HG02571 (cell line): ENCODE results near the gene PDLIM4.

Experiments
- ATAC-seq: cut with Tn5 transposase; IDR thresholded peaks from one replicate; pipeline ENCODE4 v1.9.1; 2021; ENCODE audit warnings: mild to moderate bottlenecking, moderate library complexity; ENCODE audit not compliant: unreplicated experiment

Gene PDLIM4

GRCh38 chr5:132251220-132251725, 6.2 kb upstream of the PDLIM4 start:
- ATAC-seq = no peak

- ATAC-seq = no peak
Observed at GRCh38 chr5:132253008-132253441, 4.5 kb upstream of the PDLIM4 start.

GRCh38 chr5:132253452-132254320, 3.8 kb upstream of the PDLIM4 start:
- no peak for ATAC-seq

DNA sequence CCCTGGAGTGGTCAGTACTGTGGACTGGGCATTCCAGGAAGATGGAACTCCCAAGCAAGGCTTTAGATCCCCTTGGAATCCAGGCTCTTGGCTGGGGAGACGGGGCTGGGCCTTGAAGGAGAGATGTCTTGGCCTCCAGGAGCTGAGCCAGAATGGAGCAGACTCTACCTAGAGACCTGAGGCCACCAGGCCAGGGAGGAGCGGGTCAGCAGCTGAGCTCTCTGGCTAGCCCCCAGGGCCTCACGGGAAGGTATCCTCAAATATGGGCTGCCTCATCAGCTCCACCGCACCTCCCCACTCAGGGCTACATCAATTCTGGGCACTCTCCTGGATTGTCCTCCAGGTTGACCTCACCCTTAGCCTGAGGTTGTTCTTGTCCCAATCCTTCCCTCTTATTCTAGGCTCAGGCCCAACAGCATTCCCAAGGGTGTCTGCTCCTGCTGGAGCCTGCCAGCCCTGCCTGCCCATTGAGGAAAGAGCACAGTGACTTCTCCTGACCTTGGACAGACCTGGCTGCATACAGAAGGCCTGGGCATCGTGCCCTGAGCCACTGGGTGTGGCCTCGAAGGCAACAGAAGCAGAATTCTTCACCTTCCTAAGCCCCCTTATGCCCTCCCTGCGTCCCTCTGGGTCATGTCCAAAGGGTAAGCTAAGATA, 3.0 kb upstream of the PDLIM4 start:
- no peak for ATAC-seq

GRCh38 chr5:132256086-132256782, 1.3 kb upstream of the PDLIM4 start:
- no peak for ATAC-seq

DNA sequence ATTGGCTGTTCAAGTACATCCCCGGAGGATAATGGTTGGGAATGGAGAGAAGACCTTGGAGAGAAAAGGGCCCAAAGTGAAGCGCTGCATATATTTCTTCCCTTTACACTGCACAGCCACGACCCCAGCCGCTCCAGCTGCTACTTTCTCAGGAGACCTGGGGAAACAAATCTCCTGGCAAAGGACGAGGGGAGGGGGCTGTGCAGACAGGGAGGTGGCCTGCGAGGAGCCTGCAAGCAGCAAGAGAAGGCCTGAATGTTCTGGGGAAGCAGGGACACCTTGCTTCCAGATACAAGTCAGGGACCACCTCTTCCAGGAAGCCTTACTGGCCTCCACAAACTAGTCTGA, 739 bp upstream of the PDLIM4 start:
- ATAC-seq = no peak

DNA sequence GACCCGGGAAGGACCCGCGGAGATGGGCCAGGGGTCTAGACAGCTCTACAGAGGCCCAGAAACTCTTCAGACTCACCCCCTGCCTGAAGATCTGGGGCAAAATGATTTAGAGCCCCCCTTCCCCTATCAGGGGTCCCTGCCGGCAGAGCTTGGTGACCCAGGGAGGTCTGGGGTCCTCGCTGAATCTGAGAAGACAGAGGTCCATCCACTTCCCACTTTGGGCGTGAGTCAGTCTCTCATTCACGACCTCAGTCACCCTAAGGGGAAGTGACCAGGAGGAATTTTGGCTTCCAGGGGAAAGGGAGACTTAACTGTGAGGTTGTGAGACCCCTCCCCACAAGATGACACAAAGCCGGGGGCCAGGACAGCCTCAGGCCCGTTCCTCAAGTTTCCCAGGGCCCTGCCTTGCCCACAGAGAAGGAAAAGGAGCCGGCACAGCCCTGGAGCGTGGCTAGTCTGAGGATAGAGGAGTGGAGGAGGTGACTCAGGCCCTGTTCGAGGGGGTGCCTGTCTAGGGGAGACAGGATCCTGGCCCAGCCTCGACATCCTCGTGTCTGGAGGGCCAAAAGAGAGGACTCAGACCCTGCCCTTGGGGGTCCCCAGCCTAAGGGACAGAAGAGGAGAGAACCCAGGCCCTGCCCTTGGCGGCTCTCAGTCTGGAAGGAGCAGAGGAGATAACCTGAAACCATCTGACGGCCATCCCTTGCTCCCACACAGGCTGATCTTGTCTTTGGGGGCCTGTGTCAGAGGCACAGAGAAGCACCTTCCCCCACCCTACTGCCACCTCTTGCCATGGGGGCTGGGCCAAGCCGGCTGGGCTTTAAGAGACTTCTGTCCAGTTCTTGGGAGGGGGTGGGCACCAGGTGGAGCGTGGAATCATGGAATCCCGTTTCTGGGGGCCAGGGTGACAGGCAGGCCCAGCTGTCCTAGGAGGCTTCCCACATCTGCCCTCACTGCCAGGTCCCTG, 889 bp downstream of the PDLIM4 start:
- no peak for ATAC-seq

DNA sequence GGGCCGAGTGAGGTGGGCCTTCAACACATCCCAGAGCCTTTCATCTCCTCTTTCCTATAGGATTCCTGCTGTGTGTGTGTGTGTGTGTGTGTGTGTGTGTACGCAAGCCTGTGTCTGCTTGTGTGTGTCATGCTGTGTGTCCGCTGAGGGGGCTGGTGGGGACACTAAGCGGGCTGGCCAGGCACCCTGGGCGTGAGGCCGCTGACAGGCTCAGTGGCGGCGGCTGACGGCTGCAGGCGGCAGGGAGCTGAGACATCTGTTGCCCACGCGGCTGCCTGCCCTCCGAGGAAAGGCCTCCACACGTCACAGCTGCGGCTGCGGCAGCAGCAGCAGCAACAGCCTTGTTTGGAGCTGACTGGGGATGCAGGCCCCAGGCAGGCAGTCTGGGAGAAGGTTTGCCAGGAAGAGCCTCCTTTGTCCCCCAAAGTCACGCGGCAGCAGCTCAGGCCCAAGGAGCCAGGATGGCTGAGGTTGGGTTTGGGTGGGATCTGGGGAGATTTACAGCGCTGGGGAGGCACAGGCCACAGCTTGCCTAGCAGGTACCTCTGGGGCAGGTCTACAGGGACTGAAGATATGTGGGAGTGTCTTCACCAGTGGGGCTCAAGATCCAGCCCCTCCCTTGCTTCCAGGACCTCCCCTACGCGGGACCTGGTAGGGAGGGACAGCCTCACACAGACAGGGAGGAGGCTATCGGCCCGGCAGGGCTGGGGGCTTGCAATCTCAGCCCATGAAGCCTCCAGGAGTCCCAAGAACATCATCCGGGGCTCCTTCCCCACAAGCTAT, 1.8 kb downstream of the PDLIM4 start:
- ATAC-seq = no peak

DNA sequence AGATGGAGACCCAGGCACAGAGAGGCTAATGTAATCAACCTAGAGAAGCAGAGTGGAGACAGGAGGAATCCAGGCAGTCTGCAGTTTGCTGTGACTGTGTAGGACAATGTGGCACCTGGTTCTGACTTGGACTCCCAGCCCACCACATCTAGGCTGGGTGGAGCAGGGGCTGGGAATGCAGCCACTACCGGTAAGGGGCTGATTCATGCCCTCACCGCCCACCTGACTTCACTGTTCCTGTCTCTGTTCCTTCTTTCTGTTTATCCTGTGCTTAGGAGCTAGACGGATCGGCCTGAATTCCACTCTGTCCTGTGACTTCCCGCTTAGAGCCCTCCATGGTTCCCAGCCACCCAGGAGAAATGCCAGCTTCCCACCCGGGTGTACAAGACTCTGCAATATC, 2.6 kb downstream of the PDLIM4 start:
- no peak for ATAC-seq

DNA sequence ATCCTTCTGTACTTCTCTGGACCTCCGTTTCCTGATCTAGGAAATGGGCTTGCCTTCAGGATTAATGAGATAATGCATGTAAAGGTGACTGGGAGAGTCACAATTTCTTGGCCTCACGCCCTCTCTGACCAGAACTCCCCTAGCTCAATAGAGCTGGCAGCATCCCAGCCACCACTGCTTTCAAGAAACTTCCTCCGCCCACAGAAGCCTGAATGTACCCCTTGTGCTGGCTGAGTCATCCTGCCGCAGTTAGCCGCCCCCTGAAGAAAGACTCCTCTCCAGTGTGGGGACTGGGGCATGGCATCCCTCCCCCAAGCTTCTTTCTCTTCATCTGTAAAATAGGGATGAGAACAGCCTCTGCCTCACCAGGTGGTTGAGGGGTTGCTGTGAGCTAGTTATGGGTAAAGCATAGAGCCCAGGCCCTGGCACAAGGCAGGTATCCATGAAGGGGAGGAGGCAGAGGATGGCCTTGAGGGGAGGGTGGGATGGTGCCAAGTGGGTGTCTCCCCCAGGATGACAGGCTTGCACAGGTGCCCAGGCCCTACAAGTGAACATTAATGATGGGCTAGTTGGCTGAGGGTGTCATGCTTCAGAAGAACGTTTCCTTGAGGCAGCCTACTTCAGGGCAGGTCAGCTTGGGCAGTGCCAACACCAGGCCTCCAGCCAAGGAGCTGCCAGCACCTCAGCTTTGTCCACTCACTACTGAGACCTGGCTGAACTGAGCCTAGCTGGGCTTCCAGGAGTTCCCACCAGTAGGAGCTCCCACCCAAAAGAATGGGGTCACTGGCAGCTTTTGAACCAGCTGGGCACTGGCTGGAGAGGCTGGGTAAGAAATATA, 3.4 kb downstream of the PDLIM4 start:
- peak; percentile 63 for ATAC-seq

- ATAC-seq = no peak
Observed at GRCh38 chr5:132261881-132262845, 4.7 kb downstream of the PDLIM4 start.

DNA sequence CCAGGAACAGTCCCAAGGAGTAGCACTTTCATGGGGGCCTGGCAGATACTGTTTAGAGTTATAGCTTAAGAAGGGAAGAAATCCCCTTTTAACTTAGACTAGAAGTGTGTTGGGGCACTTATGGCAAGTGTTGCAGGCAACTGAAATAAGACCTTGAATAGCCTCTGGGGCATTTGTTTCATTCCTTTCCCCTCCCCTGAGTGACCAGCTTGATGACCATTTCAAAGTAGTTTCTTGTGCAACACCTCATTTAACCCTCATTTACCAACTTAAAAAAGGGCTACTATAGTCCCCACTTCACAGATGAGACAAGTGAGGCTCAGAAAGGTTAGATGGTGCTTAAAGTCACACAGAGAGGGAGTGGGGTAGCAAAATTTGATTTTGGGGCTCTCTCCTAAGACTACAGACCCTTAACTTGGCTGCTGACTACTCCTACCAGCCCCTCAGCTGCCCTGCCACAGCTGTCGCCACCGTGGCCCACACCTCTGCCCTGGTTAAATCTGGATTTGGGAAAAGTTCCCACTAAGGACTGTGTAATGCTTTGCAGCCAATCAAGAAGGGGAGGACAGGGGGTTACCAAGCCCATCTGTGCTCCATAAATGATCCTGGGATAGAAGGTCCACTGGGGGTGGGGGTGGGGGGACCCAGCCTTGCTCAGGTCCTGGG, 5.5 kb downstream of the PDLIM4 start:
- ATAC-seq = no peak

- ATAC-seq = no peak
Observed at GRCh38 chr5:132263548-132264261, 6.2 kb downstream of the PDLIM4 start.

- no peak for ATAC-seq
Observed at GRCh38 chr5:132264546-132265335, 7.2 kb downstream of the PDLIM4 start.

GRCh38 chr5:132265336-132266030, 8.0 kb downstream of the PDLIM4 start:
- no peak for ATAC-seq
